GM04504 (cell line): ENCODE data around the gene GPSM3.
"Not testable (repeated sequence)": the region's sequence is repeated elsewhere in the genome, so short reads cannot be mapped to it uniquely, and the experiment has no call there.

ENCODE experiments used
- DNase-seq: peaks from one replicate; pipeline ENCODE4 v3.0.0-alpha.2; 2012; ENCODE audit warnings: low read depth

Gene GPSM3

DNA sequence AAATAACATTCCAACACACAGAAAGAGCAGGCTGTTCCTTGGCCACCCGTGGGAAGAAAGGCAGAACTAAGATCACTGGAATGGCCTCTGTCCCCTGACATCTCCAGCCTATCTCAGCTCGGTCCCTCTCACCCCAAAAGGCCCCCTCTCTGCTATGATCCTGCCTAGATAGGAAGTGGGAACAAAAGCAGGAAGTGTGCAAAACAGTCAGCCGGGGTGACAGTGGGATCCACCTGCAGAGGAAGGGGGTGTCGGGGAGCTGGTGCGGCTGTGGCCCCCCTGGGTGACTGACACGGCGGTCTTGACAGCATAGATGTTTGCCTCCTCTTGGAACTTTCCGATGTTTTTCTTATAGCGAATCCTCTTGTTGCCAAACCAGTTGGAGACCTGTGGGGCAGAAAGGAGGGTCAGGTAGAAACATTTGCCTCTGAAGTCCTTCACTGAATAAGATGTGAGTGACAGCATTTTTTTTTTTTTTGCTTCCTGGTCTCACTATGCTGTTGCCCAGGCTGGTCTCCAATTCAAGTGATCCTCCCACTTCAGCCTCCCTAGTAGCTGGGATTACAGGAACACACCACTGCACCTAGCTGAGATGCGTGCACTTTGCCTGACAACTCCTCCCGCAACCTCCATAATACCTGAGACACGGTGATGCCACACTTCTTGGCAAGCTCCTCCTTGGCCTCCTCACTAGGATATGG lies 5.3 kb downstream of the GPSM3 start:
- DNase-seq: no peak

DNA sequence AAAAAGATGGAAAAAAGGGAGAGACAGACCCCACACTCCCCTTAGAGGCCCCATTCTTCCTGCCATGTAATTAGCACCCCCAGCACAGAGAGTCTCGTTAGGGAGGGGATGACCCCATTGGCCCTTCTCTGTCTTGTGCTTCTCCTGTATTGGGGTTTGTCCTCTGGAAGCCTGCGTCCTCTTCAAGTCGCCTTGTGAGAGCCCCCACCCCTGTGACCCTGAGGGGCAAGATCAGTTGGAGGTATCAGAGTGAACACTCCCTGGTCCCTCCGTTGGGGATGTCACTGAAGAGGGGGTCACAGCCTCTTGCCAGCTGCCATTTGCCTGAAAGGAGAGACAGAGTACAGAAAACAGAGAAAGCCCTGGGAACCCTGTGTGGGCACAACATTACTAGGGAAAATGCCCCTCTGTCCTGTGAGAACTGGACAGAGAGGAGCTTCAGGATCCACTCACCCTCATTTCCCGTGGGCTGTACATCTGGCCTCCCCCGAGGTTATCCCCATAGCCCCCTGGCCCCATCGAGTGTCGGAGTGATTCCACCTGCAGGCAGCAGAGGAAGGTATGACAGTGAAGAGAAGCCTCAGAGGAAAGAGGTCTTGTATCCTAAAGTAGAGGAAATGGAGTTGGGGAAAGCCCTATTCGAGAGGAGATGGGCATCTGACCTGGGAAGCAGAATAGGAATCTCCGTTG lies 6.1 kb downstream of the GPSM3 start:
- not testable (repeated sequence) for DNase-seq

DNA sequence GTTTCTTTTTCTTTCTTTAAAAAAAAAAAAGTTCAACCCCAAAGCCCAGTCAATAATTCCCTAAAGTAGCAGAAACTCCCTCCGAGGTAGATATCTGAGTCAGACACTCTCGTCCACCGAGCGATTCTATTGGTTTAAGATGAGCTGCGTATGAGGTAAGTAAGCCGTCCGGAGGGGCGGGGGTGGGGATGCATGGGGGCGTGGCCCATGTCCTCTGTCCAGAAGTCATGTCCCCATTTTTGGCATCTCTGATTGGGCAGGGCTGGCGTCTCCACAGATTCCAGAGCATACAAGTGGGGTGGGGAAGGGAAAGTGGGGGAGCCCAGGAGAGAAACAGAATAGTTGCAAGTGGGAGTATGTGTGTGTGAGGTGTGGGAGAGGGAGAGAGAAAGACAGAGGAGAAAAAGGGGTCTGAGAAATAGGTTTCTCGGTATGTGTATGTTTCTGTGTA lies 6.7 kb downstream of the GPSM3 start:
- DNase-seq: peak; percentile 69

DNA sequence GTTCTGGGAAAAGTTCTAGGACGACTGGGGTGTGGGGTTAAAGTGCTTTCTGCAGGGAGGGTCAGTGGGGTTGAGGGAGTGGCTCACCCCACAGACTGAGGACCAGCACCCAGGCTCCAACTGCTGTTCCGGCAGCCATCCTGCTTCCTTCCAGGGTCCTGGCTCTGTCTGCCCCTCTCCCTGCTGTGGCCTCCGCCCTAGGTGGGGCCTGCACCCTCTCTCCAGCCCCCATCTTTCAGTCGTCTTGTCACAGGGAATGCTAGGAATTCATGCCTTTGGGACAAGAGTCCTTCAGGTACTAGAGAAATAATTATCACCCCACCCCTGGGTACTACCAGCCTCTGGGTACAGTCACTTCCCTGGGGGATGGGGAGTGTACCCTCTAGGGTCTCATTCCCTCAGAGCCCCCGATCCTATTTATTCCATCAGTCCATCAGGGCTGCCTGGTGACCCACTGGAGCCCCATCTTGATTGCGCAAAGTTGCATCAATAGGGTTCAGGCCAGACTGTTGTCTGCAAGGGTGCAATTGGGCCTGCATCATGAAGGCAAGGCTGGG lies 8.3 kb downstream of the GPSM3 start, which contains the start of gene AGER:
AGER (minus strand) TSS at position 170 of the 557 bp plus-strand sequence; CDS start at position 139, 31 bp downstream.
- no peak for DNase-seq

DNA sequence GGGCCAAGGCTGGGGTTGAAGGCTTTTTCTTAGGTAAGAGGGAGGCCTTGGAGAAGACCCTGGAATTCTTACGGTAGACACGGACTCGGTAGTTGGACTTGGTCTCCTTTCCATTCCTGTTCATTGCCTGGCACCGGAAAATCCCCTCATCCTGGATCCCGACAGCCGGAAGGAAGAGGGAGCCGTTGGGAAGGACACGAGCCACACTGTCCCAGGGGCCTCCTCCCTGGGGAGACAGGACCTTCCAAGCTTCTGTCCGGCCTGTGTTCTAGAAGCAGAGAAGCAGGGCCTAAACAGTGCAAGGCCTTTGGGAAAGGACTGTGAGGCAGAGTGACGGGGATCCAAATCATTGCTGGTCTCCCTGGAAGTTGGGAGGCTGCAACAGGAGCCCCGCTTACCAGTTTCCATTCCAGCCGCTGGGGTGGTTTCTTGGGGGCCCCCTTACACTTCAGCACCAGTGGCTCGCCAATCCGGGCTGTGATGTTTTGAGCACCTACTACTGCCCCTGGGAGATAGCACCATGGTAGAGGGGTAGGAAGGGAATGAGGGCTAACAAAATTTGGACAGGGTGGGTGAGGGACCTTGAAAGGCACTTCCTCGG lies 8.9 kb downstream of the GPSM3 start:
- no peak for DNase-seq

DNA sequence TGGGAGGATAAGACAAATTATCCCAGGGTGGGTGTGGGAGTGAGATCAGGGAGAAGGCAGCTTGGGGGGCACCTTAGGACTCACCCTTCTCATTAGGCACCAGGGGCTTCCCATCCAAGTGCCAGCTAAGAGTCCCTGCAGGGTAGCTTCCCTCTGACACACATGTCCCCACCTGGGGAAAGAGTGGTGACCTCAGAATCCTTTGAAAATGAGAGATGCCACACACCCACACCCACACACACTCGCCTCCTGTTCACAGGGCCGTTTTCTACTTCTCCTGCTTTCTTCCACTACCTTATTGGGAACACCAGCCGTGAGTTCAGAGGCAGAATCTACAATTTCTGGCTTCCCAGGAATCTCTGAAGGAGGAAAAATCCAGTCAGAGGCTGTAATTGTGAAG lies 9.4 kb downstream of the GPSM3 start:
- no peak for DNase-seq

DNA sequence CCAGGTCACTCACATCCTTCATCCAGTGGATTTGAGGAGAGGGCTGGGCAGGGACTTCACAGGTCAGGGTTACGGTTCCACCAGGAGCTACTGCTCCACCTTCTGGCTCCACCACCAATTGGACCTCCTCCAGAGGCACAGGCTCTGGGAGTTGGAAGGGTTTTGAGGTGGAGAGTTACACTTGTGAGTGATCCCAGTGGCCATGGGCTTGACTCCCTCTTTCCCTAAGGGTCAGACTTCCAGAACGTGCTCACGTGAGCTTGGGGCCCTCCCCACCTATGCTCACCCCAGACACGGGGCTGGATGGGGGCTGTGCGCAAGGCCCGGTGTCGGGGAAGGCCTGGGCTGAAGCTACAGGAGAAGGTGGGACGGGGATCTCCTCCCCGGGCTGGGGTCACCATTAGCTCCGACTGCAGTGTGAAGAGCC lies 9.9 kb downstream of the GPSM3 start:
- DNase-seq: no peak

DNA sequence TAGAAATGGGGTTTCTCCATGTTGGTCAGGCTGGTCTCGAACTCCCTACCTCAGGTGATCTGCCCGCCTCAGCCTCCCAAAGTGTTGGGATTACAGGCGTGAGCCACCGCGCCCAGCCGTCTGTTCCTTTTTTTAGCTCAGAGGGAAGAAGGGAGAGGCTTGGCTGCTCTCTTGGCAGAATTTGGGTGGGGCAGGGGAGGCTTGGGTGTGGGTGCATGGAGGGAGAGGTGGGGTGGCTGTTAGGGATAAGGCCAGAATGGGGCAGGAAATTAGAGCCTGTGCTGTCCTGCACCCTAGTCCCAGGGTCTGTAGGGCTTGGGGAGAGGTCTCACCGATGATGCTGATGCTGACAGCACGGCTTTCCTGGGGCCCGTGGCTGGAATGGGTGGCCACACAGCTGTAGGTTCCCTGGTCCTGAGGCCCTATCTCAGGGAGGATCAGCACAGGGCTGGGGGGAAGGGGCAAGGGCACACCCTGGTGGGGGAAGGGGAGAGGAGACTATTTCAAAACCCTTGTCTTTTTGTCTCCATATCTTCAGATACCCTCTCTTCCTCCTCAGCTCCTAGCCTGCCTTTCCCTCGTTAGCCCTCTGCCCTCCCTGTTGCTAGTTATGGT lies 10.4 kb downstream of the GPSM3 start:
- DNase-seq: no peak

DNA sequence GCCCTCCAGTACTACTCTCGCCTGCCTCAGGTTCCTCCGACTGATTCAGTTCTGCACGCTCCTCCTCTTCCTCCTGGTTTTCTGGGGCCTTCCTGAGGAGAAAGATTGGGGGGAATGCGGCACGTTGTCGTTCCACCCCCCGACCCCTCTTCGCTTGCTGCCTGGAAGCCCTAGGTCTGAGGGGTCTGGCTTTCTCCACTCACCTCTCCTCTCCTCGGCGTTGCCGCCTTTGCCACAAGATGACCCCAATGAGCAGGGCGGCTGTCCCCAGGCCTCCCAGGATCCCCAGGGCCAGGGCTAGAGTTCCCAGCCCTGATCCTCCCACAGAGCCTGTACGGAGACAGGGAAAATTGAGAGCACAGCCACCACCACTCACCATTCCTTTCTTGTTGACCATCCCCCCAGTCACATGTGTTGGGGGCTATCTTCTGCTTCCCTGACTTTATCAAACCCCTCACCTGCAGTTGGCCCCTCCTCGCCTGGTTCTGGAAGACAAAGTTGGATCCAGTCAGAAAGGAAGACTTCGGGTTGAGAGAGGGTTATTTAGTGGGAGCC lies 11.2 kb downstream of the GPSM3 start:
- DNase-seq: no peak

DNA sequence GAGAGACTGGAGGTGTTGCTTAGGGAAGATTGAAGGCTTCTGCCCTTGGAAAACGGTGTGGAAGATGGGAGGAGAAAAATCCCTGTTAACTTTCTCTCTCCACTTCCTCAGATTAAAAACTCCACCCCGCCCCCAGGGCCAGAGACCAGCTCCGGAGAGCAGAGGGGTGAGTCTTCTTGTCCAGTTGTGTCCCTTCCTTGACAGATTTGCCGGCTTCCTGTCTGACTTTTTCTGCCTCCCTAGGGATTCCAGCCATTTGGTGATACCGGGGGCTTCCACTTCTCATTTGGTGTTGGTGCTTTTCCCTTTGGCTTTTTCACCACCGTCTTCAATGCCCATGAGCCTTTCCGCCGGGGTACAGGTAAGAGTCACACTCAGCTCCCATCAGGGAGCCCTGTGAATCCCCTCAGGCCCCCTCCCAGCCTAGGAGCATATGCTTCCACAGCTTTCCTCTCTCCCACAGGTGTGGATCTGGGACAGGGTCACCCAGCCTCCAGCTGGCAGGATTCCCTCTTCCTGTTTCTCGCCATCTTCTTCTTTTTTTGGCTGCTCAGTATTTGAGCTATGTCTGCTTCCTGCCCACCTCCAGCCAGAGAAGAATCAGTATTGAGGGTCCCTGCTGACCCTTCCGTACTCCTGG lies 12.6 kb downstream of the GPSM3 start:
- DNase-seq: no peak

DNA sequence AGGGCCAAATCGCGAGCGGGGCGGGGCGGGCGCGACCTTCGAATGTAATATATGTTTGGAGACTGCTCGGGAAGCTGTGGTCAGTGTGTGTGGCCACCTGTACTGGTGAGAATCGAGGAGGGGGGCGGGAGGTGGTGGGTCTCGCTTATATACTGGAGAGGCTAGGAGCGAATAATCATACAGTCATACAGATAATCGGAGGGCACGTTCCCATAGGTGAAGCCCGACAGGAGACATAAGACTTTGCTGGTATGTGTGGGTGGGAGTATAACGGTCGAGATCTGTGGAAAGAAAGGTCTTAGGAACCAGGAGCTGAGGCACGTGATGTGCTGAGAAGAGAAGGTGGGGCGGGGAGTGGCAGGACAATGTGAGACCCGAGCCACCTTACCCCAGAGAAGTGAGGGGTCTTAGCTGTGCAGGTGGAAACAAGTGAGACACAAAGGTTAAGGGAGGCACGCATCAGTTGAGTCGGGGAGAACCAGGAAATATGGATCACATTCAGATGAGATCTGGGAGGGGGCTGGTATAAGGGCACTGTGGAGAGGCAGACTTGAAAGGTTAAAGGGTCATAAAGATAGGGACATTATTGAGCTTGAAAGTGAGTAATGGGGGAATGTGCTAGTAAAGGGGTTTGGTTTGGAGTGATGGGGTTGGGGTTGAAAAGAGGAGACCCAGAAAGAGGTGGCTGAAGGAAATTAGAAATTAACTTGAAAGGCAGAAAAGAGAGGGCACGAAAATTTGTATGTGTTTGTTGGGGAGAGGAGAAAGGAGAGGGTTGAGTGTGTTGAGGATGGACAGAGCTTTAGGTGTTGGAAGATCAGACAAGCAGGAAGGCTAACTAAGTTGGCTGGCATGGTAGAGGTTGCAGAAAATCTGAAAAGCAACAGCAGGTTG lies 13.6 kb downstream of the GPSM3 start:
- DNase-seq: no peak

DNA sequence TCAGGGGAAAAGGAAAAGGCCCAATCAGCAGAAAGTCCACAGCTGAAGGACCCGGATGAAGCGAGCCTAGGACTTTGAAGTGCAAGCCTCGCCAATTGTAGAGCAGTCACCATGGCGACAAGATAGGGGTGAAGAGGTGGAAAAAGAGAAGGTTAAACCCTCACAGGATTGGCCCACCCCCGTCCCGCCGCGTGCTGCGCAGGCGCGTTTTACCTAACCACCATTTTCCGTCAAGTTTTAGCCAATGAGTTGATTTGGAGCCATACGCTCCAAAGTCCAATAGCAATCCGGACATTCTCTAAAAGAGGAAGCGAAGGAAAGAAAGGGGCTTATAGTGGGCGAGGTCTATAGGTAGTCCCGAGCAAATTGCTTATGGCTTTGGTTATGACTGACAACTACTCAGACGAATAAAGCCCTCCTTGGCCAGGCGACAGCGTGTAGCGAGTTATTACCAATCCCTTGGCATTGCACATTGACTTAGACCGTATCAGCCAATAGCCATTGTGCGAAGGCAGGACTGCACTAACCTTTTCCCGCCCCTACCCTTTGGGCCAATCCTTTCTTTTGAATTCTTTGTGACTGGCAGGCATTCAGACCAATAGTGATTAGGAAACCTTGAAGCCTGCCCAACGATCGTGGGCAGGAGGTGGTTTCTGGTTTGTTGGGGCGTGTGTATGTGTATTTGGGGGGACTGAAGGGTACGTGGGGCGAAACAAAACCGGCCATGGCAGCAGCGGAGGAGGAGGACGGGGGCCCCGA lies 14.5 kb downstream of the GPSM3 start, which contains the start of gene RNF5:
RNF5 (plus strand) TSS at position 618 of the 759 bp plus-strand sequence; CDS start at position 725, 107 bp downstream.
- DNase-seq: peak; percentile 100

DNA sequence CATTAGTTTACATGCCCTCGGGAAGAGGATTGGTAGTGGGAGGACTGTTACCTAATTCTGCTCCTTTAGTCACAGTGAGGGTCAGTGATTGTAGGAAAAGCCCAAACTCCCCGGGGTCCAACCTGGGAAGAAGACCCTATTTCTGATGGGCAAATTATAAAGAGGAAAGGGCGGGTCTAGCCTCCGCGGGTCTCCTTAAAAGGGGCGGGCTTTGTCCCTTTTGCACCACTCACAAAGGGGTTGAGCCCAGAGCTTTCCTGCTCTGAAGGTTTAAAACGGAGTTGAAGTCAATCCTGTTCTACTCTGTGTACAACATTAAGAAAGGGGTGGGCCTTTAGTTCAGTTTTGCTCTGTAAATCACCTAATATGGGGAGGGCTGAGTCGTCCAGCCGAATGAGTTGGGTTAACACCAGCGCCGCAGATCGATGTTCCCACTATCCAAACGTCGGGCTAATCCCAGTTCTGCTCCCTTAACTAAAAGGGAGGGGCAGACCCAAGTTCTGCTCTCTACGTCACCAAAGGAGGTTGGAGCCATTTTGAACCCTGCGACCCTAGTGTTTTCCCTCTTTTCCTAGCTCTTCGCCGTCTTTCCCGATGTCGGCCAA lies 15.2 kb downstream of the GPSM3 start:
- DNase-seq: no peak

DNA sequence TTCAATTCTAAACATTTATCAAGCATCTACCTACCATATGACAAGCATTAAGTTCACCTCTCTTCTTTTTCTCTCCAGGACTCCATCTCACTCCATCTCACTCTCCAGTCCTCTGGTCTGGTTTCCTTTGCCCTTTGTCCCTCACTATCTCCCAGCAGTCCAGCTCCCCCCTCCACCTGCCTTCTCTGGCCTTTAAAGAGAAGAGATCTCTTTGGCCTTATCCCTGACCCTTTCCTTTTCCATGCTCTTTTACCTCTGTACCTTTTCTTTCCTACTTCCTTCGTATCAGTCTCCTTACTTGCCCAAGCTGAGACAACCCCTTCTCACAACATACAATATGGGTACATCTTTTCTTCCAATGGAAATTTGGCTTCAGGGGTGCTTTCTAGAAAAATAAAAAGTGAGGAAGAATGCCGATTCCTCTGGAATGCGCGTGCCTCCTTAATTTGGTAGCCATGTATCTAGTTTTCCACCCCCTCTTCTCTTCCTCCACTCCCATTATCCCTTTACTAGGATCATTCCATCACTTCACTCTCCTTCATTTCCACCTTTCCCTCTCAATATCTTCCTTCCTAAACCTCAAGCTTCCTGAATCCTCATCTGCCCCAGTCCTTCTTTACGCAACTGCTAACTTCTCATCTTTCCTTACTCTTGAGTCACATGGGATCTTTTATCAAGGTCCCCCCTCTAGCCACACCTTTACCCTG lies 15.8 kb downstream of the GPSM3 start:
- DNase-seq: no peak

DNA sequence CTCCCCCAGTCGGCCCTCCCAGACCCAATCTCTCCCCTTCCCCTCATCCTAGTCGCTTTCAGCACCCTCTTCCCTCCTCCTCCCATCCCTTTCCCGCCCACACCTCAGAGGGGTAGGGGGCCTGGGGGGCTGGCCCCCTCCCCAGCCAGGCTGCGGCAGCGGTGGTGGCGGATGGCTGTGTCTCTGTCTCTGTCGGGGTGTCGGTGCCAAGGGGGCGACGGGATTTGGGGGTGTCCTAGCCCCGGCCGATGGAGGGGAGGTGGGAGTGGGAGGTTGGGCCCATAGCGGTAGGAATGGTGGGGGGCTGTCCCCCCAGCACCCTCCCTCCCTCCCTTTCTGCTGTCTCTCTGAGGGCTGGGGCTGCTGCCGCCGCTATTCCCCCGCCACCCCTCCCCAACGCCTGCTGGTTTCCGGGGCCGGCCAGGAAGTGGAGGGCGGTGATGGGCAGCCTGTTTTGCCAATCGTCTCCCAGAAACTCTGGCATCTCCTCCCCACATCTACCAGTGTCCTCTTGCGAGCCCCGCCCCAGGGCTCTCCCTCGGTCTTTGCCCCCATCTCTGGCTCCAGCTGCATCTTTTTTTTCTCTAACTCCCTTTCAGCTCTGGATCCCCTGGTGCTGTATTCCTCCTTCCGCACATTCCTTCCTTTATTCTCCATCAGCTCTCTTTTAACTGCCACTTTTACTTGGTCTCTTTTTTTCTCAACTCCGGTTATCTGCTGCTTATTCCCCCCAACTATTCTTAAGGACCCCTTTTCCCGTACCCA lies 16.6 kb downstream of the GPSM3 start, which contains the start of gene AGPAT1:
AGPAT1 (minus strand) TSS at position 374 of the 765 bp plus-strand sequence. CDS start 4,588 bp downstream, outside the sequence.
- DNase-seq: peak; percentile 97

DNA sequence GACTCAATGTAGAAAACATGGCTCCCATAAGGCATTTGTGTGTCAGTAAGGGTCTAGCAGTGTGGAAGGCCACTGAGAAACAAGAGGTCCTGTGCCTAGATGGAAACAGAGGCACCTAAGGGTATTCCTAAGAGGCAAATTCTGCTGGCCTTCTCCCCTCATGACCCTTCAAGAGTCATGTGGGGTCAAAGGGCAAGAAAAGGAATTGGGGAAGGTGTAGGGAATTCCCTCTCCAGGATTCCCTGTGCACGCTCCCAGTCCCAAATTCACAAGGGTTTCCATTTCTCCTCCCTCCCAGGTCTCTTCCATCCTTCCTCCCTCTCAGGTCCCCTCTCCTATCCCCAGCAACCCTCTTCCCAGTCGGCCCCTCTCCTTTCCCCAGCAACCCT lies 17.1 kb downstream of the GPSM3 start:
- no peak for DNase-seq

DNA sequence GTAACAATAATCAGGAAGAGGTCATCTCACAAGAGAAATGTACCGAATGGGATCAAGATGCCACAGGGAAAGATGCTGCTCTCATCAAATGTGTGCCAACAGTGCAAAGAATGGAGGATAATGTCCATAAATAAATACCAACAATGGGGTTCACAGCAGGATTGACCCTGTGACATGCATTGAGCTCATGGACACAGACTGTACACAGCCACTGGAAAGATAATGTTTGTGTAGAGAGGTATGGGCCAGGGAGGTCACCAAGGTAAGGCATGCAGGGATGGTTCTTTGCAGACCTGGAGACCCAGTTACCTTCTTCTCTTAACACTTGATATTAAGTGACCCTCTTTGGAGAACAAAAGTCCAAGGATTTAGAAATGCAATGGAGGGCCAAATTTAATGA lies 18.0 kb downstream of the GPSM3 start:
- DNase-seq: no peak
